Activated CD8-positive, alpha-beta T cell treated with anti-CD3 and anti-CD28 coated beads, Interleukin-2, amount 10 ng/mL, durations not matched to agents 7 days and 5 days (primary cell): ENCODE data around the gene TMSB15B. TPM values are rescaled to one million over a fixed set of nuclear protein-coding genes. Genes with fewer than 3 reads are reported as not detected.
"Not testable (repeated sequence)": the region's sequence is repeated elsewhere in the genome, so short reads cannot be mapped to it uniquely, and the experiment has no call there.

Experiments used
- ATAC-seq: fragments of 150-1000 bp; cut with Tn5 transposase; one replicate; pipeline ENCODE4 v1.10.0; 2021; ENCODE audit warnings: moderate library complexity
- CTCF ChIA-PET: fragments of 350-600 bp; sonication (Branson Sonifier 250); formaldehyde crosslinking; loops from one replicate; lab custom pipeline; 2021; ENCODE audit warnings: antibody characterized with exemption; lab: Charles Lee
- POLR2A ChIA-PET: fragments of 350-600 bp; sonication (Branson Sonifier 250); formaldehyde crosslinking; loops from one replicate; lab custom pipeline; 2021; ENCODE audit warnings: antibody characterized with exemption; lab: Charles Lee
- DNase-seq: peaks from one replicate; pipeline ENCODE4 v3.0.0-alpha.2; 2020
- H3K27ac Mint-ChIP-seq: one replicate; pipeline ENCODE4 v1.8.0; 2021; ENCODE audit warnings: mild to moderate bottlenecking, mixed read lengths
- H3K27me3 Mint-ChIP-seq: one replicate; pipeline ENCODE4 v1.8.0; 2021; ENCODE audit warnings: low read depth, mixed read lengths
- H3K36me3 Mint-ChIP-seq: one replicate; pipeline ENCODE4 v1.8.0; 2021; ENCODE audit warnings: low read depth, mixed read lengths
- H3K4me1 Mint-ChIP-seq: one replicate; pipeline ENCODE4 v1.8.0; 2021; ENCODE audit warnings: low read depth, mixed read lengths
- H3K4me3 Mint-ChIP-seq: one replicate; pipeline ENCODE4 v1.8.0; 2021; ENCODE audit warnings: mild to moderate bottlenecking, mixed read lengths
- H3K9me3 Mint-ChIP-seq: one replicate; pipeline ENCODE4 v1.8.0; 2022; ENCODE audit warnings: mixed read lengths; ENCODE audit not compliant: insufficient read depth
- total RNA-seq, 2 experiments: library from RNA; stranded (reverse); gene quantifications; one replicate each; pipeline ENCODE4 v1.2.3, GENCODE V29; 2021

Gene TMSB15B
- 1 to 10 TPM; 9.4 to 9.6 TPM for total RNA-seq

DNA sequence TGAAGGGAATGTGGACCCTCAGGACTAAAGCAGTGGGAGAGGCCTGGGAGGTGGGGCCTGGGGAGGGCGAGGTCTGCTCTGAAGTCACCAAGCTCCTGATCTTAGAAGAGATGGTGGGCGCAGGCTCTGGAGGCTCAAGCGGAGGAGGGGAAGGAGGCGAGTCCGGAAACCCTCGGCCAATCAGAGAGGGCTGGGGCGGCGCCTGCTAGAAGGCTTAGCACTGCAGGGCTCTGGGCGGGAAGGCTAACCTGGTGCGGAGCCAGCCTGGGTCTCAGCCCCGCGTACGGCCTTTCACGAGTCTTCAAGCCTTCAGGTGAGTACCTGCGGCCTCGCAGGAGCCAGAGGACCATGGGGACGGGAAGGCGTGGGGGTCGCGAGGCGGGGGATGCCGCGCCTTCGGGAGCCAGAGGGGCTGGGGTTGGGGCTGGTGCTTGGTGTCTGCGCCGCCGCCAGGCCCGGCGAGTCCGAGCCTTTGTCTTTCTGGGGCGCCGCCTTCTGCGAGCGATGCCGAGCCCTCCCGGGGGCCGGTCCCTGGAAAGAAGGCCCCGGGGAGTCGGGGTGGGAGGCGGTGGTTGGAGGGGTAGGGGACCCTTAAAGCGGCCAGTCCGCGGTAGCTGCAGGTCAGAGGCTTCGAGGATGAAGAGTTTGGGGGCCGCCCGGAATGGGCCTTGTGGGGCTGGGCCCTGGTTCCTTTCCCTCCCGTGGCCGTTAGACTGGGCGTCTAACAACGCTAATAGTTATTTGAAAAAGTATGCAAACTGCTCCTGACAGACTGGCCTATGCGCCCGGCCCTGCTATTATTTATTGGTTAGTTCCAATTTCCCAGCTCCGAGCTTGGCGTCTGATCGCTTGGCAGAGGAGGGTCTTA, at the start of gene TMSB15B:
TSS of gene TMSB15B (plus strand) at position 217 of the 868 bp plus-strand sequence.
- H3K27ac Mint-ChIP-seq, H3K27me3 Mint-ChIP-seq, H3K4me1 Mint-ChIP-seq, H3K4me3 Mint-ChIP-seq, H3K9me3 Mint-ChIP-seq, POLR2A ChIA-PET, CTCF ChIA-PET, H3K36me3 Mint-ChIP-seq, DNase-seq: not testable (repeated sequence)
- peak; percentile 100 for ATAC-seq

DNA sequence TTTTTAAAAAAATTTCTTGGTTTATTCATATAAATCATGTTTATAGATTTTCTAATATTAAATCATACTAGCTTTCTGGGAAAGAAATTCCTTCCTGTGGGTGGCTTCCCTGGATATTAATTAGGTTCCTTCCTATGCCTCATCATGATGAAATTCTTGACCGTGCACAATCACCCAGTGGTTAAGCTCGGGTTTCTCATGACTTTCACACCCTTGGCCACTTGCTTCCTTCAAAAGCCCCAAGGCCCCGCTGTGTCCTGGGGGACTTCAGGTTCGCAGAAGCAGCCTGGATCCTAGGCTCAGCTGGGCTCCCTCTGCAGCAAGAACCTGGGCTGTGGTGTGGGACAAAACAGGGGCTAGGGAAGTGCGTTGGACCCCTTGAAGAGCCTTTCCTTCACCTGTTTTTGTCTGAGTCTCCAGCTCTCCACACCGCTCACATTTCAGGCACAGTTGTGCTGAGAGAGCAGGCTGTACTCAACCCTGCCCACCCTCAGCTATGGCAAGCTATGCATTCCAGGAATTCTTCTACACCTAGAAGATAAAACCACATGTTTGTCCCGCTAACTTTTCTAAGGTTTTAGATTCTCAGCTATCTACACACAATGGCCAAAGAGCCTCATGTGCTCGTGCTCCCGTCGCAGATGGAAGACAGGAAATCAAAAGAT, 48.9 kb upstream of the TMSB15B start:
- DNase-seq (no peak), ATAC-seq (no peak)
- no peaks in the 10 kb centered on the region for H3K27me3 Mint-ChIP-seq
- POLR2A ChIA-PET, result interaction anchor here (0.6 kb wide), 1 partner anchor 443 kb away, joined by 3 read pairs; no protein-coding TSS in a partner anchor
- H3K4me1 Mint-ChIP-seq, result peaks cover 3% of the 10 kb centered on the region
- CTCF ChIA-PET, result no interaction called here
- no peak overlapping the region for H3K4me3 Mint-ChIP-seq
- H3K9me3 Mint-ChIP-seq, result no peaks in the 10 kb centered on the region
- H3K36me3 Mint-ChIP-seq, result peaks cover 2% of the 10 kb centered on the region
- H3K27ac Mint-ChIP-seq, result no peak overlapping the region

DNA sequence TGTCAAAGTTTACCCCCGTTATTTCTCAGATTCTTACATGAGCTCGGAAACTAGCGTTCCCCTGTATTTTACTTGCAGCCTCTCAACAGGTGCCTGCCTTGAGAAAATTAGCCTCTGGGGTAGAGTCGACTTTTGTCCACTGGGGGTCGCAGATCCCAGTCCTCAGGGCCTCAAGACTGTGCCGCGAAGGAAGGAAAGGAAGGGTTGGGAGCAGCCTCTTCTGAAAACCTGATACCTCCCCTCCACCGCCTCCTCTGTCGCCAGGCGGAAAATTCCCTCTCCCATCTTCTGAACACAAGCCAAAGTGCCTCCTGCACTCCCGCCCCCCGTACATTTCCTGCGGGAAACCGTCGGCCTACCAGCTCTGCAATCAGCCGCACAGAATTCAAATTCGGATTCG, 44.4 kb upstream of the TMSB15B start:
- peak; percentile 54 for ATAC-seq

DNA sequence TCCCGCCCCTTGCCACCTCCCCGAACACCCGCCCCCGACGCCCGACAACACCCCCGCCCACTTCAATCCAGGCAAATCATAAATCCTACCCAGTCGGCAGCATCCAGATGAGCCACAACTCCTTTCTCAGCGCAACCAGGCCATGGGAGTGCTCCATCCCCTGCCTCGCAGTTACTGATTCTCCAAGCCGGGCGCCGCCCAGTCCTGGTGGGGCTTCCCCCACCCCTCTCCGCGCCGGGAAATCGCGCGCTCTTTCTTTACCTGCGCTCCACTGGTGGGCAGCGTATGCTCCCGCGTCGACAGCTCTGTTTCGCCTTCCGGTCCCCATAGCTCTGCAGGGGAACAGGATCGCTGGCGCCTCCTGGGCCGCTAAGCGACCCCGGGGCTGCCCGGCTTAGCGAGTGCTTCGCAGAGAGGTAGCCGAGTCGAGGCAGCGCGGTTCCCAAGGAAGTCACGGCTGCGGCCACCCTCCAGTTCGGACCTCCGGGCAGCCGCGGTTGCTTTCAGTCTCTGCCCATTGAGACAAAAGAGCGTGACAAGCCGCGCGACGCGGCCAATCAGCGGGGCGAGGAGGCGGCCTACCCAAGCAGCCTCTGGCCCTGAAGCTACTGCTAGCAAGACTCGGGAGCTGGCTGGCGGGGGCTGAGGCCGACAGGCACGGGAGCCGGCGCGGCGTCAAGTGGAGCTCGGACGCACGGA, 43.7 kb upstream of the TMSB15B start:
- peak overlapping the region; percentile 96 for H3K27ac Mint-ChIP-seq
- ChIA-PET POLR2A (interaction anchor here (1.0 to 1.4 kb wide), 3 partner anchors 194 to 238 kb away, joined by 4 to 9 read pairs (median 5); partner anchors contain the start of gene SLC25A53), CTCF (interaction anchor here (1.0 to 2.1 kb wide), 13 partner anchors 11 to 248 kb away, joined by 3 to 9 read pairs (median 5); partner anchors contain the start of genes FAM199X, RAB9B, SLC25A53 and ZCCHC18)
- no peaks in the 10 kb centered on the region for H3K27me3 Mint-ChIP-seq
- no peaks in the 10 kb centered on the region for H3K9me3 Mint-ChIP-seq
- peak; percentile 79 for ATAC-seq
- peaks cover 31% of the 10 kb centered on the region for H3K4me1 Mint-ChIP-seq
- peaks cover 16% of the 10 kb centered on the region for H3K36me3 Mint-ChIP-seq
- H3K4me3 Mint-ChIP-seq, result peak overlapping the region; percentile 91
- peak; percentile 70 for DNase-seq

More for the DNA sequence above, 44.4 kb upstream of the TMSB15B start:
- ChIA-PET POLR2A (interaction anchor here (1.4 kb wide), 1 partner anchor 239 kb away, joined by 9 read pairs; the partner anchor contains the start of gene SLC25A53), CTCF (interaction anchor here (1.0 to 2.1 kb wide), 13 partner anchors 10 to 248 kb away, joined by 3 to 9 read pairs (median 5); partner anchors contain the start of genes FAM199X, RAB9B and ZCCHC18)
- H3K36me3 Mint-ChIP-seq, result peaks cover 16% of the 10 kb centered on the region
- no peaks in the 10 kb centered on the region for H3K27me3 Mint-ChIP-seq
- peak overlapping the region; percentile 96 for H3K27ac Mint-ChIP-seq
- peak overlapping the region; percentile 91 for H3K4me3 Mint-ChIP-seq
- peaks cover 31% of the 10 kb centered on the region for H3K4me1 Mint-ChIP-seq
- no peaks in the 10 kb centered on the region for H3K9me3 Mint-ChIP-seq
- DNase-seq, result peak; percentile 67

DNA sequence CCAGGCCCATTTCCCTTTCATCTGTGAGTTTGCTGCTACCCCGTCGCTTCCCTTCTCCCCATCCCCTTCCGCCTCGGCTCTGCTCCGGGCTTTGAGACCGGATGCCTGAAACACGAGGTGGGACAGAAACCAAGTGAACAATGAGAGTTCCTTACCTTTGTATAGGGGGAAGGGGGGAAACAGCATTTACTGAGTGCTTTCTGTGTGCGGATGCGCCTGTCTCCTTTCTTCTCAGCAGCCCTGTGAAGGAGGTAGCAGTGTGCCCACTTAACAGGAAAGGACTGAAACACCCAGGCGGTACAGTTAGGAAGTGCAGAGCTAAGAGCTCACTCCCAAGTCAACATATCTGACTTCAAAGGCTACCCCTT, 43.2 kb upstream of the TMSB15B start:
- peak overlapping the region; percentile 96 for H3K27ac Mint-ChIP-seq
- peaks cover 33% of the 10 kb centered on the region for H3K4me1 Mint-ChIP-seq
- DNase-seq (no peak), ATAC-seq (peak; percentile 65)
- CTCF ChIA-PET, result interaction anchor here (1.3 to 2.1 kb wide), 11 partner anchors 11 to 247 kb away, joined by 3 to 9 read pairs (median 5); partner anchors contain the start of genes FAM199X, RAB9B, SLC25A53 and ZCCHC18
- POLR2A ChIA-PET, result interaction anchor here (1.0 to 1.4 kb wide), 3 partner anchors 194 to 238 kb away, joined by 4 to 9 read pairs (median 5); partner anchors contain the start of gene SLC25A53
- peak overlapping the region; percentile 91 for H3K4me3 Mint-ChIP-seq
- no peaks in the 10 kb centered on the region for H3K9me3 Mint-ChIP-seq
- peaks cover 16% of the 10 kb centered on the region for H3K36me3 Mint-ChIP-seq
- H3K27me3 Mint-ChIP-seq, result no peaks in the 10 kb centered on the region

DNA sequence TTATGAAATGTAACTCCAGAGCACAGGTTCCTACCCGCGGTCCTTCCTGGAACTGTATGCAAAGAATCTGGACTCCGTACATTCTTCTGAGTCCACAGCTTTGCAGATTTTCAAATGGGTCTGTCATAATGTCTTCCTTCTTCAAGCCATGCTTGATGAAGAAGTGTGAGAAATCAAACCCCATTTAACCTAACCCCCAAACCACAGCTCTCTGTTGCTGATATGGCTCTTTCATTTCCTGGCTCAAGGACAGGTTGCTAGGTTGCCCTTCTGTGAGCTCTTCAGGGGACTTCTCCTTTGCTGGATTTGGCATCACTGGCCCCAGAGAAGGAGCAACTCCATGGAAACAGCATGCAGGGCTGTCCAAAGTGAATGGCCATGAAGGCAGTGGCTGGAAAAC, 41.9 kb upstream of the TMSB15B start:
- H3K27ac Mint-ChIP-seq, result peak overlapping the region; percentile 55
- H3K4me3 Mint-ChIP-seq, result peak overlapping the region; percentile 91
- ATAC-seq, H3K27me3 Mint-ChIP-seq, POLR2A ChIA-PET, H3K9me3 Mint-ChIP-seq: not testable (repeated sequence)
- CTCF ChIA-PET, result interaction anchor here (1.6 kb wide), 1 partner anchor 20 kb away, joined by 4 read pairs; no protein-coding TSS in a partner anchor
- peak; percentile 24 for DNase-seq
- H3K36me3 Mint-ChIP-seq, result peaks cover 19% of the 10 kb centered on the region
- H3K4me1 Mint-ChIP-seq, result peaks cover 36% of the 10 kb centered on the region

DNA sequence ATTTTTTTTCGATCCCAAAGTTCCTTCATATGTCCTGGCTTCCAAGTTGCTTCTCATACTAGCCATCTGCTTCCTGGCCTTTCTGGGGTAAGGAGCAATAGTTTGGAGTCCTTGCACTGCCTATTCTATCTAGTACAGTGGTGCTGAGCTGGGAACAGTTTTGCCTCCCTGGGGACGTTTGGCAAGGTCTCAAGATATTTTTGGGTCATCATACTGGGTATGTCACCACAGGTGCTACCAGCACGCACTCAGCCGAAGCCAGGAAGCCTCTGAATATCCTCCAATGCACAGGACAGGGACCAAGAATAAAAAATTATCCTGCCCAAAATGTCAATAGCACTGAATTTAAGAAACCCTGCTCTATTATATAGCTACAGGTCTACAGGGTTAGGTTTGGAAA, 35.4 kb upstream of the TMSB15B start:
- Mint-ChIP-seq H3K27me3 (no peaks in the 10 kb centered on the region), H3K27ac (no peak overlapping the region)
- ATAC-seq, result no peak

DNA sequence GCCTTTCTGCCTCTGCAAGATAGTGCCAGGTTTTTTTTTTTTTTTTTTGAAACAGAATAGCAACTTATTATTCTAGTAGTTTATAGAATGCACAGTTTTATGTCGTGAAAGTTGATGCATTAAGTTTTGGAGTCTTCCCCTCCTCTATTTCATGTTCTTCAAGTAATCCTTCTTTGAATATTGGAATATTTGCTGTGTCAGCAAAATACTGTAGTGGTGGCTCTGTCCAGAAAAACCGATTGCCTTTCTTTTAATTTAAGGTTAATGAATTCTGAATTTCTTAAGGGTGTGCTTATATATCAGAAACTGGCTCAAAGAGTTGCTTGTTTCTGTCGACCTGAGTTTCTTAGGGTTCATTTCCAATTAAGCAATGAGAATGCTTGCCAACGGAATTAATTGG, 34.8 kb upstream of the TMSB15B start:
- ChIA-PET CTCF (no interaction called here), POLR2A (no interaction called here)
- ATAC-seq, result no peak

More for the DNA sequence above, 35.4 kb upstream of the TMSB15B start:
- Mint-ChIP-seq H3K4me1 (peaks cover 18% of the 10 kb centered on the region), H3K9me3 (no peaks in the 10 kb centered on the region), H3K36me3 (peaks cover 22% of the 10 kb centered on the region), H3K4me3 (no peak overlapping the region)
- ChIA-PET POLR2A (no interaction called here), CTCF (no interaction called here)
- no peak for DNase-seq

DNA sequence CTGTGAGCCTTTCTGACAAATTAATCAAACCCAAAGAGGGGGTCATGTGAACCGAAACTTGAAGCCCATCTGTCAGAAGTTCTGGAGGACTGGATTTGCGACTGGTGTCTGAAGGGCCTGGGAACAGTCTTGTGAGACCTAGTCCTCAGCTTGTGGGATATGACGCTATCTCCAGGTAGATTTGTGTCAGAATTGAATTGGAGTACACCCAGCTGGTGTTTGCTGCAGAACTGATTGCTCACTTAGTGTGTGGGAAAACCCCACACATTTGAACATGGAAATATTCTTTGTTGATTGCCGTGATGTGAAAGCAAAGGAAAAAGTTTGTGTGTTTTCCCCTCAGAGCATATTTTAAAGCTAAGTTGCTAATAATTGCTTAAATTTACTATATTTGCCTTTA, 30.3 kb upstream of the TMSB15B start:
- H3K36me3 Mint-ChIP-seq, result peaks cover 15% of the 10 kb centered on the region
- ATAC-seq, result no peak
- H3K27me3 Mint-ChIP-seq, result no peaks in the 10 kb centered on the region
- H3K4me3 Mint-ChIP-seq, result no peak overlapping the region
- ChIA-PET CTCF (interaction anchor here (1.6 kb wide), 1 partner anchor 87 kb away, joined by 4 read pairs; no protein-coding TSS in a partner anchor), POLR2A (no interaction called here)
- H3K27ac Mint-ChIP-seq, result no peak overlapping the region
- no peaks in the 10 kb centered on the region for H3K9me3 Mint-ChIP-seq
- H3K4me1 Mint-ChIP-seq, result no peaks in the 10 kb centered on the region
- DNase-seq, result no peak

More for the DNA sequence above, 34.8 kb upstream of the TMSB15B start:
- no peak overlapping the region for H3K4me3 Mint-ChIP-seq
- H3K36me3 Mint-ChIP-seq, result peaks cover 18% of the 10 kb centered on the region
- H3K27me3 Mint-ChIP-seq, result no peaks in the 10 kb centered on the region
- no peaks in the 10 kb centered on the region for H3K9me3 Mint-ChIP-seq
- H3K27ac Mint-ChIP-seq, result no peak overlapping the region
- no peak for DNase-seq
- H3K4me1 Mint-ChIP-seq, result peaks cover 12% of the 10 kb centered on the region

DNA sequence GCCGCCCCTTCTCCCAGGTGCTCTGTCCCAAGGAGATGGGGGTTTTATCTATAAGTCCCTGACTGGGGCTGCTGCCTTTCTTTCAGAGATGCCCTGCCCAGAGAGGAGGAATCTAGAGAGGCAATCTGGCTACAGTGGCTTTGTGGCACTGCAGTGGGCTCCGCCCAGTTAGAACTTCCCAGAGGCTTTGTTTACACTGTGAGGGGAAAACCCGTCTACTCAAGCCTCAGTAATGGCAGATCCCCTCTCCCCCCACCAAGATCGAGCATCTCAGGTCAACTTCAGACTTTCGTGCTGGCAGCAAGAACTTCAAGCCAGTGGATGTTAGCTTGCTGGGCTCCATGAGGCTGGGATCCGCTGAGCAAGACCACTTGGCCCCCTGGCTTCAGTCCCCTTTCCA, 22.2 kb upstream of the TMSB15B start:
- H3K27ac Mint-ChIP-seq, H3K27me3 Mint-ChIP-seq, POLR2A ChIA-PET, ATAC-seq, DNase-seq, H3K4me3 Mint-ChIP-seq, H3K9me3 Mint-ChIP-seq, H3K36me3 Mint-ChIP-seq: not testable (repeated sequence)
- peaks cover 21% of the 10 kb centered on the region for H3K4me1 Mint-ChIP-seq
- CTCF ChIA-PET, result interaction anchor here (1.2 to 2.4 kb wide), 4 partner anchors 20 to 96 kb away, joined by 4 to 11 read pairs (median 6); no protein-coding TSS in a partner anchor
